ENCODE measurements around the gene UGT2B15. TPM values are rescaled to one million over a fixed set of nuclear protein-coding genes. Genes with fewer than 3 reads are reported as not detected.

UGT2B15 gene
- total RNA-seq, 1 donor from 2014 or later: 0.57 TPM

GRCh38 chr4:68617003-68617698 is 53.3 kb downstream of the UGT2B15 start:
- H3K36me3 Mint-ChIP-seq (ENCODE audit: insufficient read depth): peaks cover 4% of the 10 kb centered on the region
- no peak for DNase-seq (ENCODE audit: low spot score, unreplicated experiment)

GRCh38 chr4:68615699-68616422 is 54.6 kb downstream of the UGT2B15 start:
- Mint-ChIP-seq H3K4me3 (ENCODE audit: low read depth) (no peak overlapping the region), H3K4me1 (ENCODE audit: low read depth) (peaks cover 5% of the 10 kb centered on the region), H3K27ac (no peak overlapping the region), H3K9me3 (ENCODE audit: low read depth) (peaks cover 8% of the 10 kb centered on the region), H3K36me3 (ENCODE audit: insufficient read depth) (no peaks in the 10 kb centered on the region), H3K27me3 (no peaks in the 10 kb centered on the region)
- TF ChIP-seq, protein P1, sequence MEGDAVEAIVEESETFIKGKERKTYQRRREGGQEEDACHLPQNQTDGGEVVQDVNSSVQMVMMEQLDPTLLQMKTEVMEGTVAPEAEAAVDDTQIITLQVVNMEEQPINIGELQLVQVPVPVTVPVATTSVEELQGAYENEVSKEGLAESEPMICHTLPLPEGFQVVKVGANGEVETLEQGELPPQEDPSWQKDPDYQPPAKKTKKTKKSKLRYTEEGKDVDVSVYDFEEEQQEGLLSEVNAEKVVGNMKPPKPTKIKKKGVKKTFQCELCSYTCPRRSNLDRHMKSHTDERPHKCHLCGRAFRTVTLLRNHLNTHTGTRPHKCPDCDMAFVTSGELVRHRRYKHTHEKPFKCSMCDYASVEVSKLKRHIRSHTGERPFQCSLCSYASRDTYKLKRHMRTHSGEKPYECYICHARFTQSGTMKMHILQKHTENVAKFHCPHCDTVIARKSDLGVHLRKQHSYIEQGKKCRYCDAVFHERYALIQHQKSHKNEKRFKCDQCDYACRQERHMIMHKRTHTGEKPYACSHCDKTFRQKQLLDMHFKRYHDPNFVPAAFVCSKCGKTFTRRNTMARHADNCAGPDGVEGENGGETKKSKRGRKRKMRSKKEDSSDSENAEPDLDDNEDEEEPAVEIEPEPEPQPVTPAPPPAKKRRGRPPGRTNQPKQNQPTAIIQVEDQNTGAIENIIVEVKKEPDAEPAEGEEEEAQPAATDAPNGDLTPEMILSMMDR (IDR thresholded peaks at IDR 0.05; ENCODE audit: unreplicated experiment): no peak
- no peak for DNase-seq (ENCODE audit: low spot score, unreplicated experiment)

More at GRCh38 chr4:68617003-68617698, 53.3 kb downstream of the UGT2B15 start:
- Mint-ChIP-seq H3K27ac (no peak overlapping the region), H3K27me3 (no peaks in the 10 kb centered on the region), H3K4me3 (ENCODE audit: low read depth) (no peak overlapping the region), H3K9me3 (ENCODE audit: low read depth) (peaks cover 12% of the 10 kb centered on the region), H3K4me1 (ENCODE audit: low read depth) (peaks cover 11% of the 10 kb centered on the region)
- TF ChIP-seq, protein P1 (IDR thresholded peaks at IDR 0.05; ENCODE audit: unreplicated experiment): no peak

DNA sequence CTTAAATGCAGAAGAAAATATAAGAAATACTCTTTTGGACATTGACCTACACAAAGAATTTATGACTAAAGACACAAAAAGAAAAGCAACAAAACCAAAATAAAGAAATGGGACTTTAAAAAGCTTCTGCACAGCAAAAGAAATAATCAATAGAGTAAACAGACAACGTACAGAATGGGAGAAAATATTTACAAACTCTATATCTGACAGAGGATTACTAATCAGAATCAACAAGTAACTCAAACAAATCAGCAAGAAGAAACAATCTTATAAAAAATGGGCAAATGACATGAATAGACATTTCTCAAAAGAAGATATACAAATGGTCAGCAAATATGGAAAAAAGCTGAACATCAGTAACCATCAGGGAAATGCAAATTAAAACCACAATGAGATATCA is 56.7 kb downstream of the UGT2B15 start:
- TF ChIP-seq, protein P1 (IDR thresholded peaks at IDR 0.05; ENCODE audit: unreplicated experiment): no peak
- H3K27me3 Mint-ChIP-seq: no peaks in the 10 kb centered on the region
- peak overlapping the region; percentile 49 for H3K27ac Mint-ChIP-seq
- peaks cover 10% of the 10 kb centered on the region for H3K9me3 Mint-ChIP-seq (ENCODE audit: low read depth)
- H3K4me1 Mint-ChIP-seq (ENCODE audit: low read depth): peaks cover 8% of the 10 kb centered on the region
- no peaks in the 10 kb centered on the region for H3K36me3 Mint-ChIP-seq (ENCODE audit: insufficient read depth)
- DNase-seq (ENCODE audit: low spot score, unreplicated experiment): no peak
- no peak overlapping the region for H3K4me3 Mint-ChIP-seq (ENCODE audit: low read depth)

- H3K27ac Mint-ChIP-seq: no peak overlapping the region
- peaks cover 2% of the 10 kb centered on the region for H3K36me3 Mint-ChIP-seq (ENCODE audit: insufficient read depth)
- H3K4me1 Mint-ChIP-seq (ENCODE audit: low read depth): peaks cover 3% of the 10 kb centered on the region
- TF ChIP-seq, protein P1 (IDR thresholded peaks at IDR 0.05; ENCODE audit: unreplicated experiment): no peak
- DNase-seq (ENCODE audit: low spot score, unreplicated experiment): no peak
- H3K27me3 Mint-ChIP-seq: no peaks in the 10 kb centered on the region
- peaks cover 7% of the 10 kb centered on the region for H3K9me3 Mint-ChIP-seq (ENCODE audit: low read depth)
- H3K4me3 Mint-ChIP-seq (ENCODE audit: low read depth): no peak overlapping the region
Observed at GRCh38 chr4:68606240-68606639, 64.2 kb downstream of the UGT2B15 start.

- Mint-ChIP-seq H3K9me3 (ENCODE audit: low read depth) (no peaks in the 10 kb centered on the region), H3K4me1 (ENCODE audit: low read depth) (no peaks in the 10 kb centered on the region)
Observed at GRCh38 chr4:68599150-68599549, 71.3 kb downstream of the UGT2B15 start.

More at GRCh38 chr4:68599150-68599549, 71.3 kb downstream of the UGT2B15 start:
- TF ChIP-seq, protein P1 (IDR thresholded peaks at IDR 0.05; ENCODE audit: unreplicated experiment): no peak
- no peaks in the 10 kb centered on the region for H3K27me3 Mint-ChIP-seq
- H3K36me3 Mint-ChIP-seq (ENCODE audit: insufficient read depth): no peaks in the 10 kb centered on the region
- no peak for DNase-seq (ENCODE audit: low spot score, unreplicated experiment)
- H3K27ac Mint-ChIP-seq: no peak overlapping the region
- no peak overlapping the region for H3K4me3 Mint-ChIP-seq (ENCODE audit: low read depth)

Measured in progenitor cell of endocrine pancreas (in vitro differentiated cells).